ENCODE measurements around the gene NFATC4. TPM values are rescaled to one million over a fixed set of nuclear protein-coding genes. Genes with fewer than 3 reads are reported as not detected.
A peak's percentile ranks its signal among the peaks of the same experiment; 100 is the strongest.

The NFATC4 gene
- total and polyA plus RNA-seq, 5 experiments from 2014 or later, result not detected

DNA sequence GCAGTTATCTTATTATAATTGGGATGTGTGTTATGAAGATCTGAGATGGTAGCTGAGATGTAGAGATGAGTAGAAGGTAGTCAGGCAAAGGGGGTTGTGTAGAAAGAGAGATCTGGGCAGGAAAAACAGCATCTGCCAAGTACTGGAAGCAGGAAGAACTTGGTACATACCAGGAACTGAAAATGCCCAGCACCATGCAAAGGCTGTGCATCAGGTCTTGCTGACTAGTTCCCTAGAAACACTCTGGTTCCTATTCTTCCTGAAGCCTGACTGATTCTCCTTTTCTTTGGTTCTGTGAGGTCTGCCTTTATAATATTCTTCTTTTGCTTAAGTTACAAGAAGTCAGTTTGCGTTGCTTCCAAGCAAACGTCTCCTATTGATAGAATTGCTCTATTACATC lies 6.7 kb upstream of the NFATC4 start:
- no peak overlapping the region for H3K4me3 Mint-ChIP-seq
- ATAC-seq, result no peak
- H3K9me3 Mint-ChIP-seq, result peaks cover 0 to 12% (median 0%) of the 10 kb centered on the region in 9 donors
- DNase-seq, result no peak
- peaks cover 0 to 8% (median 5%) of the 10 kb centered on the region in 3 donors for H3K36me3 Mint-ChIP-seq
- POLR2A ChIA-PET, result interaction anchor here (1.1 kb wide), 1 partner anchor 68 kb away, joined by 3 read pairs; the partner anchor contains the start of genes CBLN3 and KHNYN
- no peak overlapping the region for H3K27ac Mint-ChIP-seq
- peaks cover 13 to 37% (median 27%) of the 10 kb centered on the region in 5 donors for H3K27me3 Mint-ChIP-seq
- H3K4me1 Mint-ChIP-seq, result peaks cover 6 to 14% (median 10%) of the 10 kb centered on the region in 4 donors

GRCh38 chr14:24362241-24362960 lies 5.6 kb upstream of the NFATC4 start:
- H3K27me3 Mint-ChIP-seq, result peaks cover 21 to 48% (median 32%) of the 10 kb centered on the region in 5 donors
- ATAC-seq, result no peak
- peaks cover 11 to 23% (median 16%) of the 10 kb centered on the region in 4 donors for H3K4me1 Mint-ChIP-seq
- peaks cover 0 to 8% (median 5%) of the 10 kb centered on the region in 3 donors for H3K36me3 Mint-ChIP-seq
- POLR2A ChIA-PET, result interaction anchor here (1.1 kb wide), 1 partner anchor 67 kb away, joined by 3 read pairs; the partner anchor contains the start of genes CBLN3 and KHNYN
- no peak for DNase-seq
- H3K27ac Mint-ChIP-seq, result no peak overlapping the region
- peaks cover 0 to 12% (median 0%) of the 10 kb centered on the region in 9 donors for H3K9me3 Mint-ChIP-seq
- no peak overlapping the region for H3K4me3 Mint-ChIP-seq

DNA sequence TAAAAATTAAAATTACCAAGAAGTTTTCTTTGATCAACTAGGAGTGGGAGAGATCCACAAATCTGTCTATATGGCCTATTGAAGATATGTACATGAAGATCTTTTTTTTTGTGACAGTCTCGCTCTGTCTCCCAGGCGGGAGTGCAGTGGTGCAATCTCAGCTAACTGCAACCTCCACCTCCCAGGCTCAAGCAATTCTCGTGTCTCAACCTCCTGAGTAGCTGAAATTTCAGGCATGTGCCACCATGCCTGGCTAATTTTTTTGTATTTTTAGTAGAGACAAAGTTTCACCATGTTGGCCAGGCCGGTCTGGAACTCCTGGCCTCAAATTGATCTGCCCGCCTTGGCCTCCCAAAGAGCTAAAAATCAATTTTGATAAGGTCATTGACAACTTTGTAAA lies 4.6 kb upstream of the NFATC4 start:
- Mint-ChIP-seq H3K4me1 (peaks cover 14 to 33% (median 22%) of the 10 kb centered on the region in 4 donors), H3K4me3 (no peak overlapping the region), H3K9me3 (peaks cover 0 to 12% (median 0%) of the 10 kb centered on the region in 9 donors), H3K27ac (no peak overlapping the region), H3K27me3 (peaks cover 26 to 55% (median 38%) of the 10 kb centered on the region in 5 donors), H3K36me3 (peaks cover 0 to 8% (median 5%) of the 10 kb centered on the region in 3 donors)
- POLR2A ChIA-PET, result interaction anchor here (0.9 kb wide), 1 partner anchor 16 kb away, joined by 4 read pairs; no protein-coding TSS in a partner anchor
- DNase-seq, result no peak
- no peak for ATAC-seq

- H3K27ac Mint-ChIP-seq, result peak overlapping the region in 1 of 10 donors; percentile 39
- DNase-seq (no peak), ATAC-seq (no peak)
- H3K27me3 Mint-ChIP-seq, result peaks cover 28 to 65% (median 43%) of the 10 kb centered on the region in 5 donors
- peaks cover 0 to 7% (median 5%) of the 10 kb centered on the region in 3 donors for H3K36me3 Mint-ChIP-seq
- POLR2A ChIA-PET, result interaction anchor here (2.0 kb wide), 1 partner anchor 66 kb away, joined by 21 read pairs; the partner anchor contains the start of genes CBLN3 and KHNYN
- H3K9me3 Mint-ChIP-seq, result peaks cover 0 to 10% (median 0%) of the 10 kb centered on the region in 9 donors
- peak overlapping the region in 1 of 10 donors; percentile 78 for H3K4me3 Mint-ChIP-seq
- peaks cover 14 to 43% (median 26%) of the 10 kb centered on the region in 4 donors for H3K4me1 Mint-ChIP-seq
These were observed 3.1 kb upstream of the NFATC4 start for GRCh38 chr14:24364841-24365240.

- peak overlapping the region; percentile 62 to 87 (median 80) for H3K4me3 Mint-ChIP-seq
- DNase-seq (peak; percentile 32 to 76 (median 52)), ATAC-seq (peak; percentile 71)
- H3K4me1 Mint-ChIP-seq, result peaks cover 14 to 43% (median 26%) of the 10 kb centered on the region in 4 donors
- POLR2A ChIA-PET, result interaction anchor here (1.1 to 2.0 kb wide), 8 partner anchors 27 to 124 kb away, joined by 3 to 21 read pairs (median 3); partner anchors contain the start of genes CBLN3 and KHNYN
- peaks cover 0 to under 1% (median 0%) of the 10 kb centered on the region in 9 donors for H3K9me3 Mint-ChIP-seq
- peak overlapping the region in 4 of 10 donors; percentile 18 to 76 (median 56) for H3K27ac Mint-ChIP-seq
- H3K36me3 Mint-ChIP-seq, result peaks cover 0 to under 1% (median 0%) of the 10 kb centered on the region in 3 donors
- peaks cover 27 to 65% (median 41%) of the 10 kb centered on the region in 5 donors for H3K27me3 Mint-ChIP-seq
These were observed 2.2 kb upstream of the NFATC4 start for GRCh38 chr14:24365600-24366412.

DNA sequence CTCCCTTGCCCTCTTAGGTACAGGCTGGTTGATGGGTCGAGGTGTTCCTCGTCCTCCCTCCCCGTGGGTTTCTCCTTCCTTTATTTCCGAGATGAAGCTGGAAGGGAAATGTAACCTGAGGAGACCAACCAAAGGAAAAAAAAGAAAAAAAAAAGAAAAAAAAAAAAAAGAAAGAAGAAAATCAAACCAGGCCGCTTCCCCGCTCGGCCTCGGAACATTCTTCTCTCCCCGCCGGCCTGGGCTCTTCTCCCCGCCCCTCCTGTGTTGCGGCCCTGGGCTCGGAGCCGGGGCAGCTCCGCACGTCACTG lies 1.6 kb upstream of the NFATC4 start:
- Mint-ChIP-seq H3K9me3 (no peaks in the 10 kb centered on the region), H3K4me1 (peaks cover 14 to 43% (median 26%) of the 10 kb centered on the region in 4 donors), H3K36me3 (no peaks in the 10 kb centered on the region), H3K4me3 (peak overlapping the region in 9 of 10 donors; percentile 62 to 87 (median 80)), H3K27ac (no peak overlapping the region), H3K27me3 (peaks cover 27 to 65% (median 41%) of the 10 kb centered on the region in 5 donors)
- DNase-seq (peak in 2 of 10 donors; percentile 23 to 28), ATAC-seq (peak; percentile 14 to 48)
- POLR2A ChIA-PET, result interaction anchor here (1.1 to 2.0 kb wide), 8 partner anchors 28 to 124 kb away, joined by 3 to 21 read pairs (median 3); partner anchors contain the start of genes CBLN3 and KHNYN

DNA sequence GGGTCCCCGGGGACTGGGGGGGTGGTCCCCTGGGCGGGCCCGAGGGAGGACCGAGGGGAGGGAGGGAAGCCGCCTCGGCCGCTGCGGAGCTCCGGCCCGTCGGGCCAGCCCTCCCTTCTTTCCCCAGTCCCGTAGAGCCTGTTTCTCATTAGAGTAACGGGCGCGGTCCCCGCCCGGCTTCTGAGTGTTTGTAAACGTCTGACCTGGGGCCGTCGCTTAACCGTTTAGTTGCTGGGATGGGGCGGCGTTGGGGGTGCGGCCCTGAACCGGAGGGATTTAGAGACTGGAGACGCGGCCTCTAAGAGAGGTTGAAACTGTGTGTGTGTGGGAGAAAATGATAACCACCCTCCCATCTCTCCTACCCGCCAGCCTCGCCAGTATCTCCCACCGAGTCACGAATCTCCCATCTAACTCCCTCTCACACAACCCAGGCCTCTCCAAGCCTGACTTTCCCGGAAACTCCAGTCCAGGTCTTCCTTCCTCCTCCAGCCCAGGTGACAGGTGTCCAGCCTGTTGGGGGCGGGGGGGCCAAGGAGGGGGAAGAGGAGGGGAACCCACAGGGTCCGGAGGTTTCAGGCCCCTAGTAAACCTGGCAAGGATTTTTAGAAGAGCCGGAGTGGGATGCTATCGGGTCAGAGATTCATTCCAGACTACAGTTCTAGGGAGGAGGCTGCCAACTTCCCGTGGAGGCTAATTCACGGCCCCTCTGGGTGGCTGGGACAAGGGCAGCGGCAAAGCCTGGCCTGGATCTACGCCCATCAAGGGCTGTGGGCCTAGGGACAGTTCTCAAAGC lies 1.1 kb upstream of the NFATC4 start:
- Mint-ChIP-seq H3K27ac (peak overlapping the region in 1 of 10 donors; percentile 62), H3K9me3 (no peaks in the 10 kb centered on the region), H3K4me1 (peaks cover 14 to 43% (median 26%) of the 10 kb centered on the region in 4 donors), H3K4me3 (peak overlapping the region; percentile 64 to 87 (median 80)), H3K27me3 (peaks cover 27 to 60% (median 37%) of the 10 kb centered on the region in 5 donors), H3K36me3 (no peaks in the 10 kb centered on the region)
- DNase-seq (peak in 4 of 10 donors; percentile 24 to 64 (median 32)), ATAC-seq (peak in 1 of 2 donors; percentile 14)
- POLR2A ChIA-PET, result interaction anchor here (1.1 to 2.0 kb wide), 7 partner anchors 28 to 125 kb away, joined by 3 to 21 read pairs (median 3); partner anchors contain the start of genes CBLN3 and KHNYN

GRCh38 chr14:24368212-24368561 lies 203 bp downstream of the NFATC4 start:
- H3K27me3 Mint-ChIP-seq, result peaks cover 23 to 48% (median 28%) of the 10 kb centered on the region in 5 donors
- POLR2A ChIA-PET, result interaction anchor here (1.0 to 1.4 kb wide), 3 partner anchors 10 to 62 kb away, joined by 3 read pairs; partner anchors contain the start of genes CBLN3 and KHNYN
- ATAC-seq (no peak), DNase-seq (no peak)
- peak overlapping the region in 1 of 10 donors; percentile 38 for H3K27ac Mint-ChIP-seq
- H3K4me3 Mint-ChIP-seq, result peak overlapping the region in 9 of 10 donors; percentile 4 to 81 (median 62)
- H3K36me3 Mint-ChIP-seq, result no peaks in the 10 kb centered on the region
- H3K9me3 Mint-ChIP-seq, result no peaks in the 10 kb centered on the region
- H3K4me1 Mint-ChIP-seq, result peaks cover 14 to 43% (median 26%) of the 10 kb centered on the region in 4 donors

GRCh38 chr14:24368562-24369252 lies 723 bp downstream of the NFATC4 start:
- ATAC-seq (peak; percentile 35 to 66), DNase-seq (peak in 8 of 10 donors; percentile 25 to 75 (median 54))
- peak overlapping the region in 3 of 10 donors; percentile 17 to 62 (median 38) for H3K27ac Mint-ChIP-seq
- no peaks in the 10 kb centered on the region for H3K36me3 Mint-ChIP-seq
- POLR2A ChIA-PET, result interaction anchor here (1.0 to 1.4 kb wide), 3 partner anchors 10 to 61 kb away, joined by 3 read pairs; partner anchors contain the start of genes CBLN3 and KHNYN
- peak overlapping the region; percentile 48 to 81 (median 70) for H3K4me3 Mint-ChIP-seq
- H3K27me3 Mint-ChIP-seq, result peaks cover 23 to 46% (median 27%) of the 10 kb centered on the region in 5 donors
- no peaks in the 10 kb centered on the region for H3K9me3 Mint-ChIP-seq
- H3K4me1 Mint-ChIP-seq, result peaks cover 14 to 43% (median 26%) of the 10 kb centered on the region in 4 donors

GRCh38 chr14:24369463-24369862 lies 1.5 kb downstream of the NFATC4 start:
- H3K36me3 Mint-ChIP-seq, result no peaks in the 10 kb centered on the region
- H3K27me3 Mint-ChIP-seq, result peaks cover 24 to 46% (median 31%) of the 10 kb centered on the region in 5 donors
- H3K27ac Mint-ChIP-seq, result no peak overlapping the region
- DNase-seq (no peak), ATAC-seq (no peak)
- H3K4me1 Mint-ChIP-seq, result peaks cover 14 to 43% (median 26%) of the 10 kb centered on the region in 4 donors
- POLR2A ChIA-PET, result no interaction called here
- peak overlapping the region in 9 of 10 donors; percentile 37 to 76 (median 71) for H3K4me3 Mint-ChIP-seq
- no peaks in the 10 kb centered on the region for H3K9me3 Mint-ChIP-seq

All from naive thymus-derived CD8-positive, alpha-beta T cell (primary cell).